Smooth muscle cell (in vitro differentiated cells): Measurements from ENCODE around the gene ZNF469. TPM values are rescaled to one million over a fixed set of nuclear protein-coding genes. Genes with fewer than 3 reads are reported as not detected.

ENCODE experiments used
- DNase-seq: peaks from one replicate; lab custom pipeline; 2025; ENCODE audit not compliant: unreplicated experiment; lab: John Stamatoyannopoulos, UW
- H2AFZ ChIP-seq: fragments of 200-600 bp; sonication (generic); 2 replicates; pipeline ENCODE4 v1.6.0; 2016; ENCODE audit warnings: antibody characterized with exemption, low read depth, mild to moderate bottlenecking
- H3F3A ChIP-seq: fragments of 200-600 bp; sonication (generic); 2 replicates; pipeline ENCODE4 v1.6.0; 2017; ENCODE audit warnings: antibody characterized with exemption, low read depth
- H3K27ac ChIP-seq: fragments of 200-600 bp; sonication (generic); 2 replicates; pipeline ENCODE4 v1.5.1; 2016; ENCODE audit warnings: low read depth, mild to moderate bottlenecking
- H3K27me3 ChIP-seq: fragments of 200-600 bp; sonication (generic); 2 replicates; pipeline ENCODE4 v1.6.1; 2016; ENCODE audit warnings: low read depth, mild to moderate bottlenecking
- H3K36me3 ChIP-seq: fragments of 200-600 bp; sonication (generic); 2 replicates; pipeline ENCODE4 v1.5.1; 2016; ENCODE audit warnings: low read depth
- H3K4me1 ChIP-seq: fragments of 200-600 bp; sonication (generic); 2 replicates; pipeline ENCODE4 v1.5.1; 2016; ENCODE audit warnings: low read depth
- H3K4me2 ChIP-seq: fragments of 200-600 bp; sonication (generic); 2 replicates; pipeline ENCODE4 v1.6.0; 2016; ENCODE audit warnings: mild to moderate bottlenecking
- H3K4me3 ChIP-seq: fragments of 200-600 bp; sonication (generic); 2 replicates; pipeline ENCODE4 v1.5.1; 2016; ENCODE audit warnings: mild to moderate bottlenecking
- H3K79me2 ChIP-seq: fragments of 200-600 bp; sonication (generic); 2 replicates; pipeline ENCODE4 v1.6.0; 2016; ENCODE audit warnings: low read depth, mild to moderate bottlenecking
- H3K9ac ChIP-seq: fragments of 200-600 bp; sonication (generic); 2 replicates; pipeline ENCODE4 v1.6.0; 2016; ENCODE audit warnings: low read depth
- H3K9me3 ChIP-seq: fragments of 200-600 bp; sonication (generic); replicated peaks from 2 replicates; pipeline ENCODE4 v1.5.1; 2016; ENCODE audit warnings: low read depth
- H4K20me1 ChIP-seq: fragments of 200-600 bp; sonication (generic); 2 replicates; pipeline ENCODE4 v1.6.0; 2016; ENCODE audit warnings: low read depth
- WGBS: methylation state at CpG from one replicate; pipeline ENCODE4 v1.1.7; 2016; ENCODE audit warnings: low lambda C conversion rate; 5-methylcytosine and 5-hydroxymethylcytosine counted together
- polyA plus RNA-seq: library from polyadenylated mRNA; unstranded; fragments of >200 nt; fragmentation: Nextera tagmentation; extraction: Ambion mirVana; gene quantifications from 2 replicates; pipeline ENCODE4 v1.2.1, GENCODE V29; 2016
- total RNA-seq: library from RNA; depleted of rRNA; stranded (reverse); fragments of >200 nt; gene quantifications from 2 replicates; pipeline ENCODE4 v1.2.3, GENCODE V29; 2014
- TF ChIP-seq, protein P1 (sequence below): fragments of 200-600 bp; sonication (generic); IDR thresholded peaks from 2 replicates; pipeline ENCODE4 v1.5.1; 2017; ENCODE audit warnings: borderline replicate concordance, mild to moderate bottlenecking, antibody characterized with exemption; ENCODE audit not compliant: insufficient read depth, poor library complexity, severe bottlenecking

Gene ZNF469
- total and polyA plus RNA-seq, 2 experiments from 2014 or later, result 5.0 to 6.2 TPM

DNA sequence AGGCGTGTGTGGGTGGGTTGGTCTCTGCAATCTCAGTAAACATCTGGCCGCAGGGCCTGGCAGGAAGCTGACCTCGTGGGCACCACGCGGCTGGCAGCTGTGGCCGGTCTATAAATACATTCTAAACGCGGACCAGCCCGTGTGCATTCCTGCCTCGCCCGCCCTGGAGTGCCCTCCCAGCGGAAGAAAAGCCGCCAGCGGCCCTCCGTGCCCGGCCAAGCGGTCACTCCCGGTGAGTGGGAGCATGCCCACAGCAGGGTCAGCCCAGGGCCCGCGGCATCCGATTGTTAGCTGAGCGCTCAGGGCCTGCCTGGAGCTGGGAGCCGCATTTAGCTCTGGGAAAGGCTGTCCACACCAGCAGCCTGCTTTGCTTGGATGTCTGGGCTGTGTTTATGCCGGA is 10.3 kb downstream of the ZNF469 start:
- Histone ChIP-seq H3K27ac (no peak overlapping the region), H2AFZ (no peak overlapping the region), H3K4me1 (no peaks in the 10 kb centered on the region), H3F3A (no peaks in the 10 kb centered on the region), H3K79me2 (peaks cover 21% of the 10 kb centered on the region), H3K27me3 (no peaks in the 10 kb centered on the region), H3K4me3 (no peak overlapping the region), H4K20me1 (peaks cover 98% of the 10 kb centered on the region), H3K9me3 (no peaks in the 10 kb centered on the region), H3K9ac (no peak overlapping the region), H3K36me3 (no peaks in the 10 kb centered on the region), H3K4me2 (no peak overlapping the region)
- 88% methylated on average over 23 of the region's 24 CpGs for WGBS
- TF ChIP-seq, protein P1, sequence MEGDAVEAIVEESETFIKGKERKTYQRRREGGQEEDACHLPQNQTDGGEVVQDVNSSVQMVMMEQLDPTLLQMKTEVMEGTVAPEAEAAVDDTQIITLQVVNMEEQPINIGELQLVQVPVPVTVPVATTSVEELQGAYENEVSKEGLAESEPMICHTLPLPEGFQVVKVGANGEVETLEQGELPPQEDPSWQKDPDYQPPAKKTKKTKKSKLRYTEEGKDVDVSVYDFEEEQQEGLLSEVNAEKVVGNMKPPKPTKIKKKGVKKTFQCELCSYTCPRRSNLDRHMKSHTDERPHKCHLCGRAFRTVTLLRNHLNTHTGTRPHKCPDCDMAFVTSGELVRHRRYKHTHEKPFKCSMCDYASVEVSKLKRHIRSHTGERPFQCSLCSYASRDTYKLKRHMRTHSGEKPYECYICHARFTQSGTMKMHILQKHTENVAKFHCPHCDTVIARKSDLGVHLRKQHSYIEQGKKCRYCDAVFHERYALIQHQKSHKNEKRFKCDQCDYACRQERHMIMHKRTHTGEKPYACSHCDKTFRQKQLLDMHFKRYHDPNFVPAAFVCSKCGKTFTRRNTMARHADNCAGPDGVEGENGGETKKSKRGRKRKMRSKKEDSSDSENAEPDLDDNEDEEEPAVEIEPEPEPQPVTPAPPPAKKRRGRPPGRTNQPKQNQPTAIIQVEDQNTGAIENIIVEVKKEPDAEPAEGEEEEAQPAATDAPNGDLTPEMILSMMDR, result no peak
- DNase-seq, result no peak

DNA sequence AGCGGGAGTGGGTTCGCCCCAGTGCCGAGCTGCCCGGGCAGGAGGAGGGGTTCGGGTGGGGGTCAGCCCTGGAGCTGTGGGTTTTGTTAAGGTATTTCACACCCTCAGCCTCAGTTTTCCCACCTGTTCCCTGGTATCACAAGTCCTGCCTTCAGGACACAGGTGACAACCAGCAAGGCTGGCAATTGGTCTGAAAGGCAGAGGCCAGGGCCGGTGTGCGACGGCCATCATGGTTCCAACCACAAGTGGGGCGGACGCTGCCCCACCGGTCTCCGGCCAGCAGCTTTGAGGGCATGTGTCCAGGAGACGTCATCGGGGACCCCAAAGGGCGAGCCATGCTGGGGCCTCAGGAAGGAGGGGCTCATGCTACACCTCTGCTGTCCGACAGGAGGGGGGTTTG is 10.8 kb downstream of the ZNF469 start:
- H3K27me3 ChIP-seq, result no peaks in the 10 kb centered on the region
- no peak overlapping the region for H2AFZ ChIP-seq
- peaks cover 21% of the 10 kb centered on the region for H3K79me2 ChIP-seq
- no peak overlapping the region for H3K27ac ChIP-seq
- no peaks in the 10 kb centered on the region for H3K4me1 ChIP-seq
- H3K9ac ChIP-seq, result no peak overlapping the region
- H3K4me2 ChIP-seq, result no peak overlapping the region
- H4K20me1 ChIP-seq, result peaks cover 98% of the 10 kb centered on the region
- no peak for DNase-seq
- no peak overlapping the region for H3K4me3 ChIP-seq
- WGBS, result 95% methylated on average over 16 of the region's 16 CpGs
- H3K36me3 ChIP-seq, result no peaks in the 10 kb centered on the region
- TF ChIP-seq, protein P1, result no peak
- H3K9me3 ChIP-seq, result no peaks in the 10 kb centered on the region
- no peaks in the 10 kb centered on the region for H3F3A ChIP-seq

DNA sequence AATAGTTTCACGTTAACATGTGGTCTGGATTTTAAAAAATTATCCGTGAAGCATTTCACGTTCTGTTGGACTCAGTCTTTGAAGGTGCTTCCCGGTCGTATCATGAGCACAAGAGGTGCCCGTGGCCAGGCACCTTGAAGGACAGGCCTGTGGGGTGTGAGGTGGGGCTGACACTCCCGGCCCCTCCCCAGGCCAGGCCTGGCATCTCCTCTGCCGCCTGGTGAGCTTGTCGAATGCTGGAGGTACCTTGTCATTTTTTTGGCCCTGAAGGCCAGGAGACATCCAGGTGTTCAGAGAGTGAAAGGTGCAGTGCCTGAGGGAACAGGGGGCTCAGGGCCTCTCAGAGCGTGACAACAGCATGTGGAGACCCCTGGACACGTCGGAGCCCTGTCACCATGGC is 11.7 kb downstream of the ZNF469 start:
- H3K79me2 ChIP-seq, result peaks cover 21% of the 10 kb centered on the region

More for the DNA sequence above, 11.7 kb downstream of the ZNF469 start:
- Histone ChIP-seq H3K27me3 (no peaks in the 10 kb centered on the region), H3K9me3 (no peaks in the 10 kb centered on the region), H3F3A (no peaks in the 10 kb centered on the region), H2AFZ (no peak overlapping the region), H3K4me3 (no peak overlapping the region), H3K4me2 (no peak overlapping the region), H4K20me1 (peaks cover 98% of the 10 kb centered on the region), H3K9ac (no peak overlapping the region), H3K36me3 (no peaks in the 10 kb centered on the region), H3K4me1 (no peaks in the 10 kb centered on the region), H3K27ac (no peak overlapping the region)
- TF ChIP-seq, protein P1, result no peak
- 89% methylated on average over 12 of the region's 12 CpGs for WGBS
- DNase-seq, result no peak
